Measurements from ENCODE around the gene ADA. TPM values are rescaled to one million over a fixed set of nuclear protein-coding genes. Genes with fewer than 3 reads are reported as not detected.
"Not testable (repeated sequence)": the region's sequence is repeated elsewhere in the genome, so short reads cannot be mapped to it uniquely, and the experiment has no call there.

ADA gene
- total RNA-seq, 4 donors from 2014 or later, result 4.0 to 13.9 (median 7.1) TPM

DNA sequence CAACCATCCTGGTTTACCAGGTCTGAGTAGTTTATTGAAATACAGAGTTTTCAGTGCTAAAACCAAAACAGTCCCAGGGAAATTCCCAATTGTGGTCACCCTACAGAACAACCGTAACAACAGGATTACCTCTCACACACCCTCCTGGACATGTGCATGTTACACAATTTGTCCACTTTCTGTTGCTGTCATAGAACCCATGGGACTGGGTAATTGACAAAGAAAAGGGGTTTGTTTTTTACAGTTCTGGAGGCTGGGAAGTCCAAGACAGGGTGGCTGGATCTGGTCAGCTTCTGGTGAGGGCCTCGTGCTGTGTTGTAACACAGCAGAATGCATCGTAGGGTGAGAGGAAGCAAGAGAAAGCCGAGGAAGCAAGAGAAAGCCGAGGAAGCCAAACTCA, 9.1 kb upstream of the ADA start:
- Histone ChIP-seq H3K4me1 (no peaks in the 10 kb centered on the region), H3K4me3 (replicated peaks in 1 of 3) (no peak overlapping the region), H3K27ac (no peak overlapping the region), H3K27me3 (no peaks in the 10 kb centered on the region), H3K36me3 (no peaks in the 10 kb centered on the region), H3K9me3 (no peaks in the 10 kb centered on the region)
- intact Hi-C loops (cut with DNase I), result no loop called here
- no peak for DNase-seq
- WGBS, 2 donors, result 64 to 72% methylated on average over 5 of the region's 5 CpGs
- no peak for TF ChIP-seq POLR2A (IDR thresholded peaks at IDR 0.05)
- TF ChIP-seq, protein P1, sequence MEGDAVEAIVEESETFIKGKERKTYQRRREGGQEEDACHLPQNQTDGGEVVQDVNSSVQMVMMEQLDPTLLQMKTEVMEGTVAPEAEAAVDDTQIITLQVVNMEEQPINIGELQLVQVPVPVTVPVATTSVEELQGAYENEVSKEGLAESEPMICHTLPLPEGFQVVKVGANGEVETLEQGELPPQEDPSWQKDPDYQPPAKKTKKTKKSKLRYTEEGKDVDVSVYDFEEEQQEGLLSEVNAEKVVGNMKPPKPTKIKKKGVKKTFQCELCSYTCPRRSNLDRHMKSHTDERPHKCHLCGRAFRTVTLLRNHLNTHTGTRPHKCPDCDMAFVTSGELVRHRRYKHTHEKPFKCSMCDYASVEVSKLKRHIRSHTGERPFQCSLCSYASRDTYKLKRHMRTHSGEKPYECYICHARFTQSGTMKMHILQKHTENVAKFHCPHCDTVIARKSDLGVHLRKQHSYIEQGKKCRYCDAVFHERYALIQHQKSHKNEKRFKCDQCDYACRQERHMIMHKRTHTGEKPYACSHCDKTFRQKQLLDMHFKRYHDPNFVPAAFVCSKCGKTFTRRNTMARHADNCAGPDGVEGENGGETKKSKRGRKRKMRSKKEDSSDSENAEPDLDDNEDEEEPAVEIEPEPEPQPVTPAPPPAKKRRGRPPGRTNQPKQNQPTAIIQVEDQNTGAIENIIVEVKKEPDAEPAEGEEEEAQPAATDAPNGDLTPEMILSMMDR (IDR thresholded peaks at IDR 0.05), result no peak

DNA sequence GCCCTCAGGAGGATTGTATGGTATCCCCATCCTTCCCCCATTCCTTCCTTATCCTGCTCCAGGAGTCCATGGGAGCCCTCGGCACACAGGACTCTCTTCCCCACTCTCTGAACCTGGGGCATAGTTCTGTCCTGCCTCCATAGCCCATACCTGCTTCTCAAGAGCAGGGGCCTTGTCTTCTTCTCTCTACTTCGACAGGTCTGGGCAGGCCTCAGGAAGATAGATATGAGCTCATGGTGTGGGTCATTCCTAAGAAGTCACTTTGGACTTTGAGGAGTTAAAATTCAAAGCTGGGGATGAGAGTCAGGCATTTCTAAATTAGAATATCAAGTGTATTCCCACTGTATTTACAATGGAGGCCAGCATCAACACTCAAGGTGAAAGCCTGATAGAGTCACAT, 8.4 kb upstream of the ADA start:
- Histone ChIP-seq H3K9me3 (no peaks in the 10 kb centered on the region), H3K36me3 (no peaks in the 10 kb centered on the region), H3K4me3 (replicated peaks in 1 of 3) (no peak overlapping the region), H3K4me1 (no peaks in the 10 kb centered on the region), H3K27ac (no peak overlapping the region), H3K27me3 (no peaks in the 10 kb centered on the region)
- intact Hi-C loops (cut with DNase I), result no loop called here
- no peak for TF ChIP-seq POLR2A (IDR thresholded peaks at IDR 0.05)
- TF ChIP-seq, protein P1 (IDR thresholded peaks at IDR 0.05), result no peak
- no peak for DNase-seq
- WGBS, 2 donors, result 92 to 97% methylated on average over 2 of the region's 2 CpGs

DNA sequence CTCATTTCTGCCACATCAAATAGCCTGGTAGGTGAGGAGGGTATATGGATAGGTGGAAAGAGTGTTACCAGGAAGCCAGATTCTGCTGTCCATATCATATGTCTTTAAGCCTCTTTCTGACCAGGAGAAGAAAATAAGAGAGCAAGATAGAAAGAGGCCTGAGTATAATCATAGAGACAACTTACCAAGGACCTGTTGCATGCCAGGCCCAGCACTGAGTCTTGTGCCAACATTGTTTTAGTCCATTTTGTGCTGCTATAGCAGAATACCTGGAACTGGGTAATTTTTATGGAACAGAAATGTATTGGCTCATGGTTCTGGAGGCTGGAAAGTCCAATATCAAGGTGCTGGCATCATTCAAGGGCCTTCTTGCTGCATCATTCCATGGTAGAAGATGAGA, 7.3 kb upstream of the ADA start:
- intact Hi-C loops (cut with DNase I), result no loop called here
- no peaks in the 10 kb centered on the region for H3K9me3 ChIP-seq
- TF ChIP-seq, protein P1 (IDR thresholded peaks at IDR 0.05), result no peak
- no peak for TF ChIP-seq POLR2A (IDR thresholded peaks at IDR 0.05)
- no peak overlapping the region for H3K4me3 ChIP-seq (replicated peaks in 1 of 3)
- no peaks in the 10 kb centered on the region for H3K36me3 ChIP-seq
- H3K27me3 ChIP-seq, result no peaks in the 10 kb centered on the region
- no peaks in the 10 kb centered on the region for H3K4me1 ChIP-seq
- no peak for DNase-seq
- H3K27ac ChIP-seq, result no peak overlapping the region

DNA sequence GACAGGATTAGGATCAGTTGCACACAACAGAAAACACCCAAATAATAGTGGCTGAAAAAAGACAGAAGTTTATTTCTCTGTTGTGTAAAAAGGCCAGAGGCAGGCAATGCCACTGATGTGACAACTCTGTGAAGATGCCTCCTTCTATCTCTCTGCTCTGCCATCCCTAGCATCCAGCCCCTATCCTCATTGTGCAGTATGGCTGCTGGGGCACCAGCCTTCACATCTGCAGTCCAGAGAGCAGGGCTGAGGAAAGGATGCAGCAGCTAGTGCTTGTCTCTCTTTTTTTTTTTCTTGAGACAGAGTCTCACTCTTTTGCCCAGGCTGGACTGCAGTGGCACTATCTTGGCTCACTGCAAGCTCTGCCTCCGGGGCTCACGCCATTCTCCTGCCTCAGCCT, 6.4 kb upstream of the ADA start:
- no peak for DNase-seq
- Histone ChIP-seq H3K4me3 (replicated peaks in 1 of 3) (no peak overlapping the region), H3K36me3 (no peaks in the 10 kb centered on the region), H3K27ac (no peak overlapping the region), H3K9me3 (no peaks in the 10 kb centered on the region), H3K27me3 (no peaks in the 10 kb centered on the region), H3K4me1 (no peaks in the 10 kb centered on the region)
- intact Hi-C loops (cut with DNase I), result no loop called here
- WGBS, 2 donors, result 100% methylated on average over 2 of the region's 2 CpGs
- no peak for TF ChIP-seq POLR2A (IDR thresholded peaks at IDR 0.05)
- TF ChIP-seq, protein P1 (IDR thresholded peaks at IDR 0.05), result no peak

DNA sequence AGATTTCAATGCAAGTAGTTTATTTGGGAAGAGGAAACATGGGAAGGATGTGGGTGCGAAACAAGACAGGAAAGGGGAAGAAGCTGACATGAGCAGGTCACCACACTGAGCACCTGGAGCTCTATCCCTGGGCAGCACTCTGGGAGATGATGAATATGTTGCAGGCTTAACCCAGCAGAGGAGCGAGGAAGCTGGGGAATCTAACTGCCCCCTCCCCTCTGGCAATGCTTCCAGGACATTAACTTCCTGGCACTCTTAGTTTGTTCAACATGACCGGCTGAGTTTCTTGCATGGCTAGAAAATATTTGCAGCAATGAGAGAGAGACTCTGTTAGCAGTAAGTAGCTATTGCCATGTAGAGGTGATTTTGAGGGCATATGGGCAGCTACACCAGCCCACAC, 4.9 kb upstream of the ADA start:
- Histone ChIP-seq H3K9me3 (no peaks in the 10 kb centered on the region), H3K36me3 (no peaks in the 10 kb centered on the region), H3K27me3 (no peaks in the 10 kb centered on the region), H3K4me3 (replicated peaks in 1 of 3) (no peak overlapping the region), H3K4me1 (no peaks in the 10 kb centered on the region), H3K27ac (no peak overlapping the region)
- TF ChIP-seq POLR2A (IDR thresholded peaks at IDR 0.05), result no peak
- TF ChIP-seq, protein P1 (IDR thresholded peaks at IDR 0.05), result no peak
- WGBS, 2 donors, result 43 to 47% methylated on average over 3 of the region's 3 CpGs
- DNase-seq, result no peak
- intact Hi-C loops (cut with DNase I), result no loop called here

DNA sequence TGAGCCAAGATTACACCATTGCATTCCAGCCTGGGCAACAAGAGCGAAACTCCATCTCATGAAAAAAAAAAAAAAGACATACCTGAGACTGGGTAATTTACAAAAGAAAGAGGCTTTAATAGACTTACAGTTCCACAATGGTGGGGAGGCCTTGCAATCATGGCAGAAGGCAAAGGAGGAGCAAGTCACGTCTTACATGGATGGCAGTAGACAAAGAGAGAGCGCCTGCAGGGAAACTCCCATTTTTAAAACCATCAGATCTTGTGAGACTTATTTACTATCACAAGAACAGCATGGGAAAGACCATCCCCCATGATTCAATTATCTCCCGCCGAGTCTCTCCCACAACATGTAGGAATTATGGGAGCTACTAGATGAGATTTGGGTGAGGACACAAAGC, 2.7 kb upstream of the ADA start:
- DNase-seq; H3K36me3 ChIP-seq; H3K4me3 ChIP-seq (replicated peaks in 1 of 3); H3K4me1 ChIP-seq; H3K27ac ChIP-seq; H3K27me3 ChIP-seq; H3K9me3 ChIP-seq; intact Hi-C loops (cut with DNase I): not testable (repeated sequence)
- WGBS, 2 donors, result 94 to 95% methylated on average over 5 of the region's 5 CpGs
